NCI-H1694 treated with DMSO at 0.1 percent for 48 hours (cell line): ENCODE measurements around the gene TMEM151A.
"Not testable (repeated sequence)": the region's sequence is repeated elsewhere in the genome, so short reads cannot be mapped to it uniquely, and the experiment has no call there.

Experiments
- DNase-seq: peaks from one replicate; lab custom pipeline; 2025; lab: John Stamatoyannopoulos, UW

Gene TMEM151A

GRCh38 chr11:66267379-66268243, 24.1 kb upstream of the TMEM151A start:
- DNase-seq = peak; percentile 63

GRCh38 chr11:66268244-66268951, 23.3 kb upstream of the TMEM151A start, which contains the start of gene RAB1B:
Gene RAB1B, plus strand, starts transcription at chr11:66268639. Its CDS starts 41 bp downstream, at chr11:66268680.
- DNase-seq = peak; percentile 97

GRCh38 chr11:66268952-66269905, 22.5 kb upstream of the TMEM151A start:
- DNase-seq = no peak

- DNase-seq = no peak
These were observed 19.9 kb upstream of the TMEM151A start for GRCh38 chr11:66271816-66272215.

- no peak for DNase-seq
These were observed 19.1 kb upstream of the TMEM151A start for GRCh38 chr11:66272596-66272995.

- no peak for DNase-seq
These were observed 17.5 kb upstream of the TMEM151A start for GRCh38 chr11:66274219-66274618.

GRCh38 chr11:66275396-66275795, 16.3 kb upstream of the TMEM151A start:
- DNase-seq = no peak

GRCh38 chr11:66275984-66276612, 15.6 kb upstream of the TMEM151A start:
- DNase-seq = no peak

- DNase-seq = not testable (repeated sequence)
These were observed 15.1 kb upstream of the TMEM151A start for GRCh38 chr11:66276619-66277018.

GRCh38 chr11:66277064-66277463, 14.6 kb upstream of the TMEM151A start:
- DNase-seq = not testable (repeated sequence)

GRCh38 chr11:66277471-66278362, 14.0 kb upstream of the TMEM151A start, which contains the start of gene CNIH2:
Gene CNIH2, plus strand, starts transcription at chr11:66278175. Its CDS starts 282 bp downstream, at chr11:66278457.
- DNase-seq = no peak

- DNase-seq = no peak
These were observed 13.2 kb upstream of the TMEM151A start for GRCh38 chr11:66278363-66279091.

GRCh38 chr11:66279092-66279734, 12.5 kb upstream of the TMEM151A start:
- DNase-seq = no peak

GRCh38 chr11:66280428-66280827, 11.3 kb upstream of the TMEM151A start:
- peak; percentile 53 for DNase-seq

- no peak for DNase-seq
These were observed 10.7 kb upstream of the TMEM151A start for GRCh38 chr11:66281001-66281400.

GRCh38 chr11:66281776-66282467, 9.8 kb upstream of the TMEM151A start:
- DNase-seq = no peak

- peak; percentile 88 for DNase-seq
These were observed 8.9 kb upstream of the TMEM151A start for GRCh38 chr11:66282468-66283455.
